ENCODE data around the gene EXOC4.
"Not testable (repeated sequence)": the region's sequence is repeated elsewhere in the genome, so short reads cannot be mapped to it uniquely, and the experiment has no call there.

Gene EXOC4

DNA sequence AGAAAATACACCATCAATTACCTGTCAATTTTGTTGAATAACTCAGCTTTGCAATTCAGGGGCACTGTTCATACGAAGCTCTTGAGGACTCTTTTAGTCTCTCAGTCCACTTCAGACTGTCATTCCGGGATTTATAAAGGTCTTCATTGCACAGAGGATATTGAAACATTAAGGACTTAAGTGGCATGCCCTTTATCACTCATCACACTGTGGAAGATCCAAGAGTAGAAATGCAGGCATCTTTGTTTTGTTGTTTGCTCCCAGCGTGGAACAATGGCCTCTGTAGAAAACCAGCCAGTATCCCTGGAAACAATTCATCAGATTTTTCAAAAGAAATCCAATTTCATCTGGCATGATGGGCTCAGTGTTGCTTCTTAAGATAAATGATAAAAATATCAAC is 808.0 kb downstream of the EXOC4 start:
- DNase-seq, result no peak

GRCh38 chr7:134062460-134062859 is 809.6 kb downstream of the EXOC4 start:
- DNase-seq, result no peak

DNA sequence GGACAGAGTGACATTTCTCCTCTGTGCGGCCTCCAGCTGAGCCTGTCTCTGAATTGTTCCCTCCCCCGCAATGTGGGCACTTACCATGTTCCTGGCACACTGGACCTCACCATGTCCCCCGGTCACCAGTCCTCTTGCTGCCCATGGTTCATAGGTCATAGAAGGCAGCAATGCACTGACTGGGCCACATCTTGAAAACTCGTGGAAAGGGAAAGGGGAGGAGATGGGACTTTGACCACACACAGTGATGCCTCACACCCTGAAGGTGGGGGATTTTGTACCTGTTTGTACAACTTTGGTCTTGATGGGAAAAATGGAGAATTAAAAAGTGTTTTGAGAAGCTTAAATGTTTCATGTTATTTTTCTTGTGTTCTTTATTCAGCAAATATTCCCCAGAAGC is 812.5 kb downstream of the EXOC4 start:
- DNase-seq, result no peak

DNA sequence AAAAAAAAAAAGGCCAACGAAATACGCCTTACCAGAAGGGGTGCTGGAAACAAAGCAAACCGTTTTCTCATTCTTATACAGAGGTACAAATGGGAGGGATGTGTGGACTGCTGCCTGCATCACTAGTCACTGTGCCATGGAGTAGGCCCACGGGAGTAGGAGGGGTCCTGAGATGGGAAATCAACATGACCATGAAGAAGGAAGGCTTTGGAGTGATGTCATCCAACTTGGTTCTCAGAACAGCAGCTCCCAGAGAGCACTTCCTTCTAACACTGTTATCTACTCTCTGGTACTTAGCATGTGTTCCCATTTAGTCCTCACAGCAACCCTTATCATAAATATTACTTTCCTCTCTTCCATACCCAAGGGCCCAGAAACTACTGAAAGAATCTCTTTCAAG is 814.3 kb downstream of the EXOC4 start:
- DNase-seq, result no peak

DNA sequence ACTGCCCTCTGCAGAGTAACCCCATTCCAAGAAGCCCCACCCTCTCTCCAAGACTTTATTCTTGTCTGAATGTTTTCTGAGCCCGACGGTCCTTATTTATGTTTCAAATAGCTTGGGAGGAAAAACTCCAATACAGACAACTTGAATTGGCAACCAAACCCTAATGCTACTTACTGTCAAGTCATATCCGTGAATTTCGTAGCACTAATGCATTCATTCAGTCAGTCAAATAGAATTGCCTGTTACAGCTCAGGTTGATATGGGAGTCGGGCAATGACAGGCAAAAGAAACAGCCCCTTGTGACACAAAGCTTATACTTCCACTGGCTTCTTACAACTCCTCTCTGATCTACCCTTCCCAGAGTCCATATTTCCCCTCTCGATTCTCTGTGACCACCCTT is 815.8 kb downstream of the EXOC4 start:
- DNase-seq, result no peak

DNA sequence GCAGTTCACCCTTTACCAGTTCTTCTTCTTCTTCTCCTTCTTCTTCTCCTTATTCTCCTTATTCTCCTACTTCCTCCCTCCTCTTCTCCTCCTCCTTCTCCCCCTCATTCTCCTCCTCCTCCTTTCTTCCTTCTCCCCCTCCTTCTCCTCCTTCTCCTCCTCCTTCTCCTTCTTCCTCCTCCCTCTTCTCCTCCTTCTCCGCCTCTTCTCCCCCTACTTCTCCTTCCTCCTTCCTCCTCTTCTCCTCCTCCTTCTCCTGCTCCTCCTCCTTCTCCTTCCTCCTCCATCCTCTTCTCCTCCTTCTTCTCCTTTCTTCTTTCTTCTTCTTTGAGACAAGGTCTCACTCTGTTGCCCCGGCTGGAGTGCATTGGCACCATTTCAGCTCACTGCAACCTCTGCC is 816.3 kb downstream of the EXOC4 start:
- DNase-seq, result no peak

- DNase-seq, result no peak
Measured at GRCh38 chr7:134070673-134071072, 817.8 kb downstream of the EXOC4 start.

DNA sequence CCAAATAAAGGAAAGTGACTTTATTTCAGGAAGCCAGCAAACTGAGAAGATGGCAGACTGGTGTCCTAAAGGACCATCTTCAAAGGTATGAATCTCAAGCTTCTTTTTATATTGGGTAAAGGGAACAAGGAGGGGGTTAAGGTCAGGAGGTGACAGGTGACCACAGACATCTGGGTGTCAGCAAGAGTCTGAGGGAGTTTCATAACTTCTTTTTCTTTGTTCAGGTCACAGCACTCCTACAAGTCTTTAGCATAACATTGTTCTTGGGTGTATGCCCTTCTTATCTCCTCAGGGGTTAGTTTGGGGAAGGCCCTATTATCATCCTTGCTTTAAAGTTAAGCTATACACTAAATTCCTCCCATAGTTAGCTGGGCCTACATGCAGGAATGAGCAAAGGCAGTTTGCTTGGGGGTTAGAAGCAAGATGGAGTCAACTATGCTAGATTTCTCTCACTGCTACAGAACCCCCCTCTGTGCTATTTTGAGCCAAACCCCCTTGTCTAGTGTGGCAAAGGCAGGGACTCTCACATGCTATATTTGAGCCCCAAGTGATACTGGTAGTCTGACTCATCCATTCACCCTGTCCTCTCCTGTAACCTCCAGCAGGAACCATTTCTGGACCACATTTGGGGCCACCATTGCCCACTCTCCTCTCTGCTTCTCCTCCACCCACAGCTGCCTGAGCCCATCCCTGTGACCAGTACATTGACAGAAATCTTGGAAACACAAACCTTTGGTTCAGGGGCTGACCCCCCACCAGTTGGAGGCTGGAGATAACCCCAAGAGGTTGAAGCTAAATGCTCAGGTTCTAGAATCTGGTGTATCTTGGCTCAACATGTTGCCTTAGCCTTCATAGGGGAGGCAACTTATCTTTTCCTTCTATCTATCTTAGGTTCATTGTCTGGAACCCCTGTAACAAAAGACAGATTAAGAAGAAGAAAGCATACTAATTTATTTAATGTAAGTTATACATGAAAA is 818.8 kb downstream of the EXOC4 start:
- no peak for DNase-seq

DNA sequence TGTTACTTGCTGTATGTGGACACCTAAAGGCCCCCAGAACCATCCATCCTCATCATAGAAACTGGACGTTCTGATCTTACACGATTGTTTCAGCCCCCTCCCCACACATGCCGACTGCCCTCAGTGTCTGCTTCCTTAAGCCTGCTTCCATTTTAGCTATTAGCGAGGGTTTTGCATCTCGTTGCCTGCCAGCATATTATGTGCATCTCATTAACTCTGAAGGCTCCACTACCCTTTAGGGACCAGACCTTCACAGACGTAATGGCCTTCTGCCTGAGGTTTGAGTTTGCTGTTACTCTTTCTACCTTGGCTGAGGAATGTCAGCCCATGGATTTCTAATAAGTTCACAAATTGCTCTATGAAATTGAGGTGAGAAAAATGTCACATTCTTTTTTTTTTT is 820.4 kb downstream of the EXOC4 start:
- no peak for DNase-seq

- no peak for DNase-seq
Measured at GRCh38 chr7:134075799-134076198, 822.9 kb downstream of the EXOC4 start.

DNA sequence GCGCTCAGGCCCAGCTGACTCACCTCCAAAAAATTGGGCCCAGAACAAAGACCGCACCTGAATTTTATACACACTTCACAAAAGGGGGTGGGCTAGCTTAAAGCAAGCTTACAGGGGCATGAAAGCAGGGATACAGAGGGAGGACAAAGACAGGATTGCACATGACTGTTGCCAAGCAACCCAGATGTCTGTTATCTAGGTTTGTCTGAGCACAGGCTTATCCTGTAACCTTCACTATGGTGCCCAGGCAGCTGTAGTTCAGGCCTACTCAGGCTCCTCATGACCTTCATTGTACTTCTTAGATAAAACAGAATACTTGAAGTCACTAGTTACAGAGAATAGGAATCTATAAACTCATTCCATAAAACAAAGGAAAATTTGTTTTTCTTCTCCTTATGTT is 824.7 kb downstream of the EXOC4 start:
- not testable (repeated sequence) for DNase-seq

- DNase-seq, result no peak
Measured at GRCh38 chr7:134078991-134079390, 826.1 kb downstream of the EXOC4 start.

- no peak for DNase-seq
Measured at GRCh38 chr7:134081695-134082094, 828.8 kb downstream of the EXOC4 start.

- no peak for DNase-seq
Measured at GRCh38 chr7:134083766-134084487, 831.0 kb downstream of the EXOC4 start.

DNA sequence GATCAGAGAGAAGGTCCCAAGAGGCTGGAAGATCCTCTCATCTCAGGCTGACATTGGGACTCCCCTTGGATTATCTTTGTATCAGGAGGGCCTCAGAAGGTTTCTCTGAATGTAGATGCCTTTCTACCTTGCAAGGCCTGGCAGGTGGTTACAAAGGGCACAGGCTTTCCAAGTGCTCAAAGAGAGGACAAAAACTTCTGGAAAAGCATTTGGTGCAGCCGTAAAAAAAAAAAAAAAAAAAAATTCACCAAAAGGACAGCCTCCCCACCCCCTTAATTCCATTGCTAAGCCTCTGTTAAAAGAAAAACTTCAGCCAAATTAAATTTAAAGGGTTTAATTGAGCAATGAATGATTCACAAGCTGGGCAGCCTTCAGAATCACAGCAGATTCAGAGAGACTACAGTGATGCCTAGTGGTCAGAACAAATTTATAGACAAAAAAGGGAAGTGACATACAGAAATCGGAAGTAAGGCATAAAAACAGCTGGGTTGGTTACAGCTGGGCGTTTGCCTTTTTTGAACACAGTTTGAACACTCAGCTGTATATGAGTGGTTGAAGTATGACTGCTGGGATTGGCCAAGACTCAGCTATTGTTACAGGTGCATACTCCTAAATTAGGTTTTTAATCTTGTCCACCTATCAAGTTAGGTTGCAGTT is 831.7 kb downstream of the EXOC4 start:
- DNase-seq, result no peak

DNA sequence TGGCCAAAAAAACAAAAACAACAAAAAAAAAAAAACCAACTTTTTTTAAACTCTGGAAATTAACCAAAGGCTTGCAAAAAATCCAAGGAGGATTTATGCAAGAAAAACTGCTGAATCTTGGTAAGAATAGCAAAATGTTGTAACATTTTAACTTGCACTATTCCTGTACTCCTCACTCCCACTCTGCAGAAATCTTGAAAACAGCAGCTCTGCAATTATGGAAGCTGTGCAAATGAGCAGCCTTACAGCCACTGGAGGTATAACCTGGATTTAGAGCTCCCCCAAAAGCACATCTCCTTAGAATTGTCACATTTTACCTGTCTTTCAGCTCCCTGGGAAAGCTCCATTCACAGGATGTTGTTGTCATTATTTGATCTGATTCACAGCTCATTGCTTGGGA is 832.4 kb downstream of the EXOC4 start:
- DNase-seq, result no peak

- no peak for DNase-seq
Measured at GRCh38 chr7:134086998-134087735, 834.3 kb downstream of the EXOC4 start.

GRCh38 chr7:134088199-134088598 is 835.3 kb downstream of the EXOC4 start:
- no peak for DNase-seq

DNA sequence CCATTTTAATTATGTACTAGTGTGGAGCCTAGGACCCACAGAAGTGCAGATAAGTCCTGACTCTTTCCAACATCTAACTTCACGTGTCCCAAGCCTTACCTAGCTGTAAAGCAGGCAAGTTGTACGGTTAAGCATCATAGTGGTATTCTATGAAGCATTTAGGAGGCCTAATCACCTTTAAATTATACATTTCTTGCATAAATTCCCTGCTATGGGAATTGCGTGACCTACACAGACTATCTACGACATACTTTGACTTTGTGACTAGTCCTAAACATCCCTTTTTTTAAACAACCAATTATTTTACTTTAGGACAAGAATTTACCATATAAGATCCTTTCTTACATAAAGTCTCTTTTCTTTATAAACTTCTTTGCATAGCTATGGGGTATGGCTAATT is 836.6 kb downstream of the EXOC4 start:
- DNase-seq, result no peak

DNA sequence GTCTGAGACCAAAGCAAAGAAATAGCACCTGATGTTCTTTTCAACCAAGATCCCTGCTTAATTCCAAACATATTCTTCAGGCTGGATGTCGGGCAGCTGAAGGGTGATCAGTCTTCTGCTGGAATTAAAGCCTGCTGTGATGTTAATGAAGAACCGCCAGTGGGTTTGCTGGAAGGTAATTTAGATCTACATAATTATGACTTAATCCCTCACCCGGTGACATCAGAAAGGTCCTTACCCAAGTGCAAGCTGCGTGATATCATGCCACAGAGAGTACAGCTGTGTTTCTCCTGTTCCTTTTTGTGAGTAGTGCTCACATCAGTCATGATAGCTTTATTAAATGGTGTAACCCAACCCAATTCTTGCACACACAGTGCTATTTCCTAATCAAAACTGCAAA is 845.2 kb downstream of the EXOC4 start:
- DNase-seq, result no peak

DNA sequence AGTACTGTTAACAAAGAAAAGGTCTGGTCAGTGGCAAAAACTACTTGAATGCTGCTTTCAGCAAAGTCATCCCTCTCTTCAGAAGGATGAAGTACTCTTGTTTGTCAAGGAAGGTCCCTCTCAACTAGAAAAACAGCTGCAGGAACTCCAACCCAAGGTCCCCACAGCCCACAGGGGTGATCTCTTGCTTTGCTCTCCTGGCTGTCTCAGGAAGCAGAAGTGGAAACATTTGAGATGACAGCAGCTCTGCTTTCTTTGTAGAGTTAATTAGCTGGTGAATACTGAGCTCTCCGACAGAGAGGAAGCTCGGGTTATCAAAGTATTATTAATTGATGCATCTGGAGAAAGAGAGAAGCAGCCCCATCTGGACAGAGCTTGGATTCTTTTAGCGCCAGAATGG is 848.8 kb downstream of the EXOC4 start:
- DNase-seq, result no peak

- no peak for DNase-seq
Measured at GRCh38 chr7:134104166-134104565, 851.3 kb downstream of the EXOC4 start.

DNA sequence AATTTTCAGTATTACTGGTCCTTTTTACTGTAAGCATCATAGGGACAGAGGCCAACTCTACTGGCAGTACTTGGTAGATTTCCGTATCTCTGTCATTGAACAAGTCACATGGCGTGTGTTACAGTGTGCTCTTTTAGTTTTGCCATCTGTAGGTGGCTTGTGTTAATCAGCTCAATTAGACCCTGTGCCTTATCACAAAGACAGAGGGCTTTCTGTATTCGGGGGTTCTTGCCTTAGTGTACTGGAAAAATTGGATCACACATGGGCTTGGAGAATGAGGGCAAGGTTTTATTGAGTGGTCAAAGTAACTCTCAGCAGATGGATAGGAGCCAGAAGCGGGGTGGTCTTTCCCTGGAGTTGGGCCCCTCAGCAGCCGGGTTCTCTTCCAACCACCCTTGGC is 853.0 kb downstream of the EXOC4 start:
- DNase-seq, result no peak

Measured in NCI-H146 (cell line).